Stimulated activated CD4-positive, alpha-beta T cell treated with anti-CD3 and anti-CD28 coated beads, Interleukin-2, amount 100 ng/mL, for 24 hours (primary cell): ENCODE data around the gene GNG2.

Experiments used
- DNase-seq, 2 donors: peaks; one replicate each; pipeline ENCODE4 v3.0.0-alpha.2; 2020

GNG2 gene

DNA sequence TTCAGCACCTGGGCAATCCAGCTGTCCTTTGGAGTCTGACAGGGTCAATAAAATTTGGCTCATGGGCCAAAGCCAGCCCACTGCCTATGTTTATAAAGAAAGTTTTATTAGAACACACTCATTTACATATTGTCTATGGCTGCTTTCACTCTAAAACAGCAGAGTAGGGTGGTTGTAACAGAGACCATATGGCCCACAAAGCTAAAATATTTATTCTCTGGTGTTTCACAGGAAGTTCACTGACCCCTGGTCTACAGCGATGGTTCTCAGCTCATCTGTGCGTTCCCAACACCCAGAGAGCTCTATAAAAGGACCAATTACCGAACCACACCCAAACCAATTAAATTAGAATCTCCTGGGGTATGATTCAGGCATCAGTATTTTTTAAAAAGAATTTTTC, 91.2 kb downstream of the GNG2 start:
- no peak for DNase-seq

DNA sequence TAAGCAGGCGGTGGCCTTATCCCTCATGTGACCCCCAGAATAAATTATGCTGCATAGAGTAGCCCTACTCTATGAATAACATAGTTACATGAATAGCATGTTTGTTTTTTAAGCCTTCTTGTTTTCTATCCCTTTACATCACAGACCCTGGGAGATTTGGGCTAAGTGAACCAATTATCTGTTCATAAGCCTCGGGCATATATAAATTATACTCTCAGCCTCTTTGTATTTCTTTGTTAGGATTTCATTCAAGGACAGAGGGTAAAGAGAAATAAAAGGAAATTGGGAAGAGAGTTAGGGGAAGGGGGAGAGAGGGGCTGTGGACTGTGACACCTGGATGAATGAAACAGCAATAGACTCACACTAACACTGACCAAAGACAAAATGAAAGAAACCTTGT, 93.6 kb downstream of the GNG2 start:
- no peak for DNase-seq

DNA sequence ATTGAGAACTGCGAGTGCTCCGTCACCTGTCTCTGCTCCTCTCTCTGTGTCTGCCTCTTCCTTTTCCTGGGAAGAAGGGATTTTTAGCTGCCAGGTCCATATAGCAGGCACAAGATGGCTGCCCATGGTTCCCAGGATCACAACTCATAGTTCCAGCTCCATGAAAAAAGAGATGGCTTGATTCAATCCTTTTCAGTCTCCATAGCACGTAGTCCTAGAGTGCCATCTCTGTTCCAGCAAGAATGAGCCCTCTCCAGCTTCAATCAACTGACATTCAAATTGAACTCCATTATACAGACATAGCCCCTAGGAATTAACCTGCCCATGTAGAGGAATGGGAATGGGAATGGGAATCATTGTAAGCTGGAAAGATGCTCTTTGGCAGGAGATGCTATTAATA, 94.2 kb downstream of the GNG2 start:
- DNase-seq: no peak

DNA sequence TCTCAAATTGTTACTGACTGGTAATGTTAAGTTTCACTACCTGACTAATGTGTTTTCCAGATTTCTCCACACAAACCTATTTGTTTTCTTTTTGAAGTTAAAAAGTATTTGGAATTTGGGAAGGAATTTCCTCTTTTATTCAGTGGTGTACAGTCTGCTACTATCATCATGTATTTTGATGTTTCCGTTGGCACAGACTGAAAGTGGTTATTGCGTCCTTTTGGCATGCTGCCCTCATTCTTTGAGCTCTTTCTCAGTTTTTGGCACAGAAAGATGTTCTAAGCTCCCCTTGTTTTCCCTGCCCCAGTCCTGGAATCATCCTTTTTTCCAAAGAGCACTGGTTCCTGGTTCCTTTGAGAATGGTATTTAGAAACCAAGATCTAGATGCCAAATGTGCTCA, 97.5 kb downstream of the GNG2 start:
- no peak for DNase-seq

DNA sequence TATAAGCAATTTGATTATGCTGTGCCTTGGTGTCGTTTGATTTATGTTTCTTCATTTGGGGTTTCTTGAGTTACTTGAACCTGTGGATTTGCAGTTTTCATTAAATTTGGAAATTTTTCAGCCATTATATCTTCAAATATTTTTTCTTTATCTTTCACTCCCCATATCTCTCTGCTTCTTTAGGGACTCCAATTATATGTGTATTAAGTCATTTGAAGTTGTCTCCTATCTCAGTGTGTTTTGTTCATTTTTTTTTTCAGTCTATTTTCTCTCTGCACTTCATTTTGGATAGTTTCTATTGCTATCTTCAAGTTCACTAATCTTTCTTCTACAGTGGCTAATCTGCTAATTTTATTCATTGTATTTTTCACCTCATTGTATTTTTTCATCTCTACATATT, 99.5 kb downstream of the GNG2 start:
- no peak for DNase-seq

DNA sequence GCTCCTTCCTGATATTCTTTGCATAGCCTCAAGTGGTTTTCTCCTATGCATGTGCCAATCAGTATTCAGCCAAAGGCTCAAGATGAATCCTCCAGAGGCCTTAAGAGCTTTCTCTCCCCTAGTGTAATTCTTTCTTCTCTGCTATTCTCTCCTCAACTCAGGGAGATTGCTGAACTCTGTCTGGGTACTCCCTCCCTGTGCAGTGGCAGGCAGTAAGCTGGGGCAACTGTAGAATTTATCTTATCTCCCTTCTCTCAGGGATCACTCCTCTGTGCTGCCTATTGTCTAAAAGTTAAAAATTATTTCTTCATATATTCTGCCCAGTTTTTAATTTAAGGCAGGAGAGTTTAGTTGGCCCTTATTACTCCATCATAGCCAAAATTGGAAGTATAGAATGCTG, 100.5 kb downstream of the GNG2 start:
- no peak for DNase-seq

DNA sequence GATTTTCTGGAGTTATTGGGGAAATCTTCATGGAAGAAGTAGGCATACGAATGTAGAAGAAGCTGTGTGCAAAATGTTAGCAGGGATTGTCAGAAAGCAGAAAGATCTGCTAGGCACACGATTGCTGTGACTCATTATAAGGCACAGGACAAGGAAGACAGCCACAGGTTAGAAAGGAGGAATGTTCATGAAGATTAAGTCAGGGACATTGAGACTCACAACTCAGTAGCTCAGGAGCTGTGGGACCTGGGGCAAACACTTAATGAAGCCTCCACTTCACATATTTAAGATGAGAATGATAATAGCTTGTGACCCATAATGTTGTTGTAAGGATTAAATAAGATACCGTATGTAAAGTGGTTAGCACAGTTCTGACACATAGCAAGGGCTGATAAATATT, 102.3 kb downstream of the GNG2 start:
- no peak for DNase-seq

DNA sequence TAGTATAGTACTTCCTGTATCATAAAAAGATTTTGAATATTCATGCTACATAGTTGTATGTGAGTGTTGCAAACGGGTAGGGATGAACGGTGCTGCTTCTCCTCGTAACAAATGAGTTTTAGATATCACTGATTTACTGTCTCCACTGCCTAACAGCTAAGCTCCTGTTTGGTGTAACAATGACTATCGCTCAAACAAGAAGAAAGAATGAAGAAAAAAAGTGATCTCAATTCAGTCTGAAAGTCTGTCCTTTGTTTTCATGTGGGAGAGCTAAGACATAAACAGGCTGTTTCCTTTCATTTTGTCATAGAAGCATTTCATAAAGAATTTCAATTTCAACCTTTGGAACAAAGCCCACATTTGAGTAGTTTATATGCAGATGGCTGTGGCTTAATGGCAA, 102.9 kb downstream of the GNG2 start:
- no peak for DNase-seq

DNA sequence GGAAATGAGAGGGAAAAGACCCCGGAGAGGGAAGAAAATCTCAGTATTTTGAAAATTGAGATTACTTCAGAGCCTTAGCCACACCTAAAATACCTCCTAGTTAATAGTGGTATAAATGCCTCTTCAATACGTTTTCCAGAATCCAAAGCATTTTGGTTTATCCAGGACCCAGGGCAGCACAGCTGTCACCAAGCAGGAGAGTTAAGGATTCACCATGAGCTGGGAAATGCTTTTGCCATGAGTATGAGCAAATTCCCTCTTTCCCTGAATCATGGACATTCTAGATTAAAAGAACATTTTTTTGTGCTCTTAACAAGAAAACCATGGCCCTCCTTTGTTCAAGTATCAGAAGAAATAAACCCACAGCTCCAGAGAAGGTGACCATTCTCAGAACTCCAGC, 107.1 kb downstream of the GNG2 start:
- DNase-seq: no peak

DNA sequence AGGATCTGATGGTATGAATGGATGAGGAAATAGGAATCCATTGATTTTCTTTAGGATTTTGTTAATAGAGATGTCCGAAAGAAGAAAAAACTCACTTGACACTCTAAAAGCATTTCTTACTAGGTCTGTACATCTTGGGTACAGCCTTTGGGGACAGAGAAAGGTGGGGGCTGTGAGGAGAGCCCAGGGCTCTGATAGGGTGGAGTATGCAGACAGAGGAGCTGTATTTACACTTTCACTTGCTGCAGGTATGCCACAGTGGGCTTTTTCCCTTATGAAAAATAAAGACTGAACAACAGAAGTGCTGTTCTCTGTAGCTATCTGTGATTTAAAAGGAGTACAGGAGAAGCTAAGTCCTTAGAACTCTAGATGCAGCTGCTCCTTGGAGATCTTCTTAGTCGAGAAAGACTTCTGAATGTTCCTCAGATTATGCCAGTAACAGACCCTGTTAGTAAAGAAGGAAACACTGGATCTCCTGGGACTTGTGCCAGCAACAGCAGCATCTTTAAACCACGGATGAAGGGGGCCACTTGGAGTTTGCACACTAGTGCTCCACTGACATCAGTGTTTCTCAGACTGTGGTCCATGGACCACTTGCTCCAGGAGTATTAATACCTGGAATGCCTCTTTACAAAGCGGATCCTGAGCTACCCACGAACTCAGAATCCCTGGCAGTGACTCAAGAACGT, 109.6 kb downstream of the GNG2 start:
- no peak for DNase-seq

DNA sequence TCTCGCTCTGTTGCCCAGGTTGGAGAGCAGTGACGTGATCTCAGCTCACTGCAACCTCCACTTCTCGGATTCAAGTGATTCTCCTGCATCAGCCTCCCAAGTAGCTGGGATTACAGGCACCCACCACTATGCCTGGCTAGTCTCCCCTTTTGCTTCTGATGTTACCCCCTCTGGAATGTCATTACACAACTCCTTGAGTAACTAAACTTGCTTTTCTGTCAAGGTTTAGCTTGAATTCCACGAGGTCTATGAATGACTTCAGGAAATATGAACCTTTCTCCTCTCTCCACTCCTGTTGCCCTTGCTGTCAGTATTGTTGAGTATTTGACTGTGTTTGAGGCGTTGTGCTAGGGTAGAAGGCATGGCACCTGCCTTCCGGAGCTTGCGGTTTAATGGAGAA, 112.2 kb downstream of the GNG2 start:
- DNase-seq: no peak

DNA sequence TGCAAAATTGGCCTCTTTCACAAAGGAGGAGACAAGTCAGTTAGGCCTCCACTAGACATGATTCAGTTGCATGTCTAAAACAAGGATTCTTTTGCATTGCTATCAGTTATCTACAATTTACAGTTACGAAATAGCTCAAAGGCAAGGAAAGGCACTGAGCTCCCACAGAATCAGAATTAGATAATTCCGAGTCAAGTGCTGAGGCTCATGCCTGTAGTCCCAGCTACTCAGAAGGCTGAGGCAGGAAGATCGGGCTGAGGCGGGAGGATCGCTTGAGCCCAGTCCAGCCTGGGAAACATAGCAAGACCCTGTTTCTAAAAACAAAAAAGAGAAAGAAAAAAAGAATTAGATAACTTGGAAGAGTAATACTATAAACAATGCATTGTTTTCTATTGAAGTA, 116.7 kb downstream of the GNG2 start:
- DNase-seq: no peak

DNA sequence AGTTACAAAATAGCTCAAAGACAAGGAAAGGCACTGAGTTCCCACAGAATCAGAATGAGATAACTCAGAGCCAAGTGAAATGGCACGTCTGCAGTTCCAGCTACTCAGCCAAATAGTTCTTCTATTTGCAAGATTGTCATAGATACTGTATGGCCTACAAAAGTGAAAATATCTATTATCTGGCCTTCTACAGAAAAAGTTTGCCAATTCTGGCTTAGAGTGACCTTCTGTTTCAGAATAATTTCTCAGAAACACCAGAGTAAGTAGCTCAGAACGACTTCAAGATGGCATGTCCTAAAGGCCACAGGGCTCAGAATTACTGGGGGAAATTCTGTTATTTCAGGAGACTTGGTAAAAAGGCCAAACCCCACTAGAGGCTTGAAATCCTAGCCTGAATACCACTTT, 118.3 kb downstream of the GNG2 start:
- no peak for DNase-seq

DNA sequence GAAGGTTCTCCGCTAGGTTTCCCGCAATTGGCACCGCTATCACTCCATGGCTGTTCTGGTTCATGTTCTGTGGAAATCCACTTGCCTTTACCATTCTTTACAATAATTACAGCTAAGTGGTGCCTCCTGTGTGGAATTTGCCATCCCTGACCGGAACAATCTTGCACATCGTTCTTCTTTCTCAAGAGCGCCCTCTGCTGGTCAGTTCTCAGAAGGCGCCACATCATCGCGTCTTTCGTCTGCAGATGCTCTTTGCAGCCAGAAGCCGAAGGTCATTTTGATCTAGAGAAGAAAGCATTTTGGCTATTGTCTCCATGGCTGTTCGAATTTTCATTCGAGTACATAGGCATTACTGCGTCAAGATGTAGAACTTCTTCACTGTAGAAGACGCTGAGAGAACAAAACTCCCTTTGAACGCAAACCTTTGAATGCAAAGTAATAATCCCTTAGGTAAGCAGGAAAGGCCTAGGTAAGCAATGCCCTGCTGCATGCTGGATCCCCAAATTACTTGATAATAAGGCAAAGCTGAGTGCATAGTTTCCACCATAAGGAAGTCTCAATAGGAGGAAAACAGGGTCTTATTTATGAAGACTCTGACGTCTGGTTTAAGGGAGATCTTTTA, 118.8 kb downstream of the GNG2 start:
- peak; percentile 88 to 89 for DNase-seq

DNA sequence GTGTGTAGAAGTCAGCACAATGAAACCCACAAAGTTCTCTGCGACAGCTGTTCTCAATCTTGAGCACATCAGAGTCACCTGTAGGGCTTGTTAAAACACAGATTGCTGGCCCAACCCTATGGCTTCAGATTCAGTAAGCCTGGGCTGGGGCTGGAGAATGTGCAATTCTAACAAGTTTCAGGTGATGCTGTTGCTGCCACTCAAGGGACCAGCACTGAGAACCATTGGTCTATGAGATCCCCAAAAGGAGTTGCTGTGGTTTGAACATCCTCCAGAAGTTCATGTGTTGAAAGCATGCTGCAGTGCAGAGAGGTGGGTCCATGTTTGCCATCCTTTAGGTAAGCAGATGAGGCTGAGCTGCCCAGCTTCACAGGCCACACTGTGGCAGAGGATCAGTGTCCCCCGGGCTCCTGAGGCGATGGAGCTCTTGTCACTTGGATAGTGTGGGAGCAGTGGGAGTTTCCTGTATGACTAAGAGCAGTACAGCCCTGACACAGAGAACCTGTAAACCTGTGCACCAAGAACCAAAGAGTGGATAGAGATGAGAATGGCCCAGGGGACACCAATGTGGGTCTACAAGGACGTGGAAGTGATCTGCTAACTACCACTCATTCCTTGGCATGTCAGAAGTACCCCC, 120.9 kb downstream of the GNG2 start:
- DNase-seq: no peak

DNA sequence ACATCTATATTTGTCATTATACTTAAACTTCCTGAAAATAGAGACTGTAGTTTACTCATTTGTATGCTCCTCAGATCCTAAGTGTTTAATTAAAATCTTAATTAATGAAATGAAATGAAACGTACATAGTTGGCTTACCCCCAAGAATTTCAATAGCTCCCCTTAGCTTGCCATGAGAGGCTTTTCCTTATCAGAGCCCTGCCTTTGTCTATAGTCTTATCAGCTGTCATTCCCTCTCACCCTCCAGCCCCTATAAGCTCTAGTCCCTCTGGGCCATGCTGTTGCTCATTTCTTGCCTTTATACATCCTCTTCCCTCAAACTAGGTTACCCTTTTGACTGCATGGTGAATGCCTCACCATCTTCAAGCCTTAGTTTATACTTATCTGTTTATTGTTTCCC, 127.8 kb downstream of the GNG2 start:
- DNase-seq: no peak

DNA sequence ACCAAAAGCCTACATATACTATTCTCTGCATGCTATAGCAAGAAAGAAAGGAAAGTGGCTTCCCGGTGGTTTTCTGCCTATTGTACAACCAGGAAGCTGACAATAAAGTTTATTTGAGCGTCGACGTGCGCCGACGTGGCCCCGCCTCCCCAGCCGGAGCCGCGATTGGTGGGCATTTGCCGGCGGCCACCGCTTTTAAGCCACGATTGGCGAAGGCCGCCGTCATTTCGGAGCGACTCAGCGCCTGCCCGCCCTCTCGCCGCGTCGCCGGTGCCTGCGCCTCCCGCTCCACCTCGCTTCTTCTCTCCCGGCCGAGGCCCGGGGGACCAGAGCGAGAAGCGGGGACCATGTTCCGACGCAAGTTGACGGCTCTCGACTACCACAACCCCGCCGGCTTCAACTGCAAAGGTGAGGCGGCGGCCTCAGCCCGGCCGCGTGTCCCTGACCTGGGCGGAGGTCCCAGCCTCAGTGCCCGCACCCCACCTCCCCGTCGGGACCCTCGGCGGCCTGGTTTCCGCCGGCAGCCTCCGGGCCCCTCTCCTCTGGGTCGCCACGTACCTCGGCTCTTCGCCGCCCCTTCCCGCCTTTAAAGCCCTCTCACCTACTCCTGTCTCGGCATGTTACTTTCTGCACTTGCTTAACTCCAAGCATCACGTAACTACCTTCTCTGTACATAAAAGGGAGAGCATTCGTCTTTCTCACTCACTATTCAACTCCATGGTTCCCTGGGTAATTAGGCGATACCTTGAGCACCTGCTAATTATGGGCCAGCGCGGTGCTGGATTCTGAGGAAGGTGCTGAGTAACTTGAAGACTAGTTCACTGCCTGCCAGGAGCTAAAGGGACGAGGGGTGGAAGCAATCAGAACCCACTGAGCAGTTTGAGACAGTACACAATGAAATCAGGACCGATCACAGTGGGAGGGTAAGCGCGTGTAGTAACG, 129.2 kb downstream of the GNG2 start, which contains the start of gene RTRAF:
RTRAF (plus strand) TSS at position 254 of the 942 bp plus-strand sequence; CDS start at position 348, 94 bp downstream.
- peak; percentile 92 to 93 for DNase-seq

DNA sequence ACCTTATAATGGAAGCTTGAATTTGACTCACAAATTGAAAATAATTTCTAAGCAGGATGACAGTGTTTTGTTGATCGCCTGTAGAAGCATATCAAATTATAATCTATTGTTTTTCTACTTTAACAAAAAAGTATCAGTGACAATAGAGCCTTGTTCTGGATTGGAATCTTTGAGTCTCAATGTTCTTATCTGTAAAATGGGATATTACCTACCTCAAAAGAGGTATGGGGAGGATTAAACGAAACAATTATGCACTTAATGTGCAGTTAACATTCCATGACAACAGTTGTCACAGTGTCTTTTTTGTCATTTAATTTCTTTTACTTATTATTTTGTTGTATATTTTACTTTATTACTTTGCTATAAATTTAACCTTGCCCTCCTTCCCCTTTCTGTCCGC, 130.1 kb downstream of the GNG2 start:
- DNase-seq: no peak

DNA sequence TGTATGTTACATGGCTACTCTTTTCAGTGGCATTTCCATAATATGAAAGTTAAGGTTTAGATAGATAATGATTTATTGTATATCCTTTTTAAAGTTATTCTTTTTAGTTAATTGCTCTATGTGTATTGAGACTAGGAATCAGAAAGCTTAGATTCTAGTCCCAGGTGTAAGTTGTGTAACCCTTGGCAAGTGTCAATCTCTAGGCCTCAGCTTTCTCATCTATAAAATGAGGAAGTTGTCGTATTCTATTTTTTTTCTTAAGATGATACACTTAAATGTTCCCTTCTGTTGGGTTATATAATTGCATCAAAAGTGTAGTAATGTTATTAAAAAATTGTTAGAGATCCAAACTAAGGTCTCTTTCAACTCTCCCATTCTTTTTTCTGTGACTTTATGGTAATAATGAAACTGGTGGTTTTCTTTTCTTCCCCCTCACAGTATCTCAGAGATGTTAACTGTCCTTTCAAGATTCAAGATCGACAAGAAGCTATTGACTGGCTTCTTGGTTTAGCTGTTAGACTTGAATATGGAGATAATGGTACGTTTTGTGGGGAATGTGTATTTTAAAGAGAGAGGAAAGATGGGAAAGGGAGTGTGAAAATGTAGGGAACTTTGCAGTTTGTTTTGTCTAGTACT, 133.0 kb downstream of the GNG2 start:
- DNase-seq: no peak

DNA sequence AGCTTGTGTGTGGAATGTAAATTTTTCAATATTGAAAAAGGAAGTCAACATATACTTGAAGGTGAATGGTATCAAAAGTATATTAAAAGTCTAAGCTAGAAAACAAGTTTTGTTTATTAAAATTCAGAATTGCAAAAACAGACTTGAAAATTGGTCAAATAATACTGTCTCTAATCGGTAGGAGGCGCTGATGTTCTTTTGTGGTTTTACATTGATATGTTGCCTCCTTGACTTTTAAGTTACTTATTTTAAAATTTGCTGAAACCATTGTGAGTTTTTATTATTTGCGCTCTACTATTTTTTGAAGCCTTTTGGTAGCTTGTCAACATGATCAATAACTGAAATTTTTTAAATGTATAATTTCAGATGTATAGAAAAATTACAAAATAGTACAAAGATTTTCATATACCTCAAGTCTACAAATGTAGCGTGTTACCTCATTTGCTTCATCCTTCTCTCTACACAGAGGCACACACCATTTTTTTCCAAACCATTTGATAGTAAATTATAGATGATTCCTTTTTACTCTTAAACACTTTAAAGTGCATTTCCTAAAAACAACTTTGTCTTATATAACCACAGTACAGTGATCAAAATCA, 135.8 kb downstream of the GNG2 start:
- no peak for DNase-seq

DNA sequence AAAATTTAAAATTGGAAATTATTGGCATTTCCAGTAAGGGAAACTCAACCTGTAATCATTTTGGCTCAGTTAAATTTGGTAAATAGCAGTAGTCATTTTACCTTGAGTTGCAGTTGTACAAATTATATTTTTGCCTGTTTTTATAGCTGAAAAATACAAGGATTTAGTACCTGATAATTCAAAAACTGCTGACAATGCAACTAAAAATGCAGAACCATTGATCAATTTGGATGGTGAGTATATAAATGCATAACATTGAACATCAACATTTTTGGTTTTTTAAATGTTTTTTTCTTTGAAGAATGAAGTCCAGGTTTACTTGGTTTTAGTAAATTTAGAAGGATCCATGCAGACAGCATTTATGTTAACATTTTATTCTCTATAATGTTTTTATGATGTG, 137.9 kb downstream of the GNG2 start:
- no peak for DNase-seq

DNA sequence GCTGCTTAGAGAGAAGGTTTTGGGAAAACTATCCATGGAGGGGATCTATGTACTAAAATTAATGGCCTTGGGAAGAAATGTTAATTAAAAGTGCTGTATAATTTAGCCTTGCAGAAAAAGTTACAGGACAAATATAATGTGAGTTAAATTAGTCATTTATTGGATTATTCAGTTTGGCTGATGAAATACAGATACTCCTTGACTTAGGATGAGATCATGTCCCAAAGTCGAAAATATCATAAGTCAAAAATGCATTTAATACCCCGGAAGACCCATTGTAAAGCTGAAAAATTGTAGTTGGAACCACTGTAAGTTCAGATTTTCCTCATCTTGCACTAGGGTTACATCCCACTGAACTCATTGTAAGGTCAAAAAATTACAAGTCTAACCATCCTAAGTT, 138.7 kb downstream of the GNG2 start:
- DNase-seq: no peak
